HG02588 (cell line): ENCODE measurements around the gene ARHGAP28.

ENCODE experiments used
- ATAC-seq: cut with Tn5 transposase; IDR thresholded peaks from one replicate; pipeline ENCODE4 v1.9.1; 2021; ENCODE audit warnings: mild to moderate bottlenecking, moderate library complexity; ENCODE audit not compliant: unreplicated experiment

ARHGAP28 gene, protein sequence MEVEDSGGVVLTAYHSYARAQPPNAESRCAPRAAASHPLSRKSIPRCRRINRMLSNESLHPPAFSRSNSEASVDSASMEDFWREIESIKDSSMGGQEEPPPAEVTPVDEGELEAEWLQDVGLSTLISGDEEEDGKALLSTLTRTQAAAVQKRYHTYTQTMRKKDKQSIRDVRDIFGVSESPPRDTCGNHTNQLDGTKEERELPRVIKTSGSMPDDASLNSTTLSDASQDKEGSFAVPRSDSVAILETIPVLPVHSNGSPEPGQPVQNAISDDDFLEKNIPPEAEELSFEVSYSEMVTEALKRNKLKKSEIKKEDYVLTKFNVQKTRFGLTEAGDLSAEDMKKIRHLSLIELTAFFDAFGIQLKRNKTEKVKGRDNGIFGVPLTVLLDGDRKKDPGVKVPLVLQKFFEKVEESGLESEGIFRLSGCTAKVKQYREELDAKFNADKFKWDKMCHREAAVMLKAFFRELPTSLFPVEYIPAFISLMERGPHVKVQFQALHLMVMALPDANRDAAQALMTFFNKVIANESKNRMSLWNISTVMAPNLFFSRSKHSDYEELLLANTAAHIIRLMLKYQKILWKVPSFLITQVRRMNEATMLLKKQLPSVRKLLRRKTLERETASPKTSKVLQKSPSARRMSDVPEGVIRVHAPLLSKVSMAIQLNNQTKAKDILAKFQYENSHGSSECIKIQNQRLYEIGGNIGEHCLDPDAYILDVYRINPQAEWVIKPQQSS

DNA sequence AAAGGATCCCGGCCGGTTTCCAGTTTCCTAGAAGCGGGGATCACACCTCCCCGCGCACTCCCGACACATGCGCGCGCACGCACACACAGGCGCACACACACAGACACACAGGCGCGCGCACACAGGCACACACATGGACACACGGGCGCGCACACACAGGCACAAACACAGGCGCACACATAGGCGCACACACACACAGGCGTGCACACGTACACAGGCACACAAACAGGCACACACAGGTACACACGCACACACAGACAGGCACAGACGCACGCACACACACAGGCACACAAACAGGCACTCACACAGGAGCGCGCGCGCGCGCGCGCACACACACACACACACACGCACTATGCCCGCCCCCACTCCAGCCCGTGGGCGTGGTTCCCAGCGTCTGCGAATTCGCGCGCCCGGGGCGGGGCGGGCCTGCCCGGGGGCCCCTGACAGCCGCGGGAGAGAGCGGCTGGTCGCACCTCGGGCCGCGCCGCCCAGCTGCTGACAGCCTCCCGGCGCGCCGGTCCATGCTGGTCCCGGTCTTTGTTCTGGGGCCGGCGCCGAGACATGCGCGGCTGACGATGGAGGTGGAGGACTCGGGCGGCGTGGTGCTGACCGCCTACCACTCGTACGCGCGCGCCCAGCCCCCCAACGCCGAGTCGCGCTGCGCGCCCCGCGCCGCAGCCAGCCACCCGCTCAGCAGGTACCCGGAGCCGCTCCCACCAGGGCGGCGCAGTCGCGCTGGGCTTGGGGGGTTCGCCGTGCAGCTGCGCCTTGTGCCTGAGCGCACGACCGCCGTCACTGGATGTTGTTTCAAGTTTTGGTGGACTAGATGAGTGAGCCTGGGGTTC lies at the start of gene ARHGAP28:
Gene ARHGAP28, plus strand, starts transcription at position 470 of the 845 bp plus-strand sequence. Its CDS starts 106 bp downstream, at position 576.
- ATAC-seq = peak; percentile 77

GRCh38 chr18:6681331-6681875 lies 48.1 kb upstream of the ARHGAP28 start:
- no peak for ATAC-seq

GRCh38 chr18:6682437-6683111 lies 46.9 kb upstream of the ARHGAP28 start:
- ATAC-seq = no peak

DNA sequence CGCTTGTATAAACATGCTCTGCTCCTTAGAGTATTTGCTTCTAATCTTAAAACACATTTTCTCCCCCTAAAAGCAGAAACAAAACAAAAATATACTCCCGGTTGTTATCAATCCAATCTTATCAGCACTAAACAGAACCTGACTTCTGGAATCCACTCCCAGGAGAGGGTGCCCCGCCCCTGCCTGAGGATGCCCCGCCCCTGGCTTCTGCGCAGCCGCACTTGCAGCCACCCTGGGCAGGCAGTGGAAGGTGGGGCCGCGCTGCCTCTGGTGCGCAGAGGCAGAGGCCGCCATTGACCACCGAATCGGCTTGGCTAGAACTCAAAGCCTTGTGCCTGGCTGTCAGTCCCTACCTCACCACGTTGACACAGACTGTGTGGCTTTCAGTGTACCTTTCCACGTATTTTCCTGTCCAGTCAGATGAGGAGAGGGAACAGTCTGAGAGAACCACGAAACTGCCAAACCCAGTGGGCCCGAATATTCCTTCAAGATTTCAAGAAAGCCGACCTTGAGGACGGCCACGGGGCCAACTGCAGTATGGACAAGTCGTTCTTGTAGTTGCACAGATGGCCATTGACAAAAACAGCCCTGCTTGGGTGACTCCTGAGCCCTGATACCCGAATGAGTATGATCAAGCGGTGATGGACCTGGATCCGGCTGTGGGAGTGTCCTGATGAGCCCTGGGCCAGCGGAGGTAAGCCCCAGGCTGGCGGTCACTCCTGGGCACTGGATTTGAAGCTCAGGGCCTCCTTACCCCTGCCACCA lies 46.2 kb upstream of the ARHGAP28 start:
- ATAC-seq = no peak

GRCh38 chr18:6687676-6688075 lies 41.8 kb upstream of the ARHGAP28 start:
- ATAC-seq = no peak

- ATAC-seq = no peak
Observed at GRCh38 chr18:6708890-6709289, 20.6 kb upstream of the ARHGAP28 start.

GRCh38 chr18:6711467-6711866 lies 18.0 kb upstream of the ARHGAP28 start:
- no peak for ATAC-seq

GRCh38 chr18:6712401-6712800 lies 17.1 kb upstream of the ARHGAP28 start:
- ATAC-seq = no peak

DNA sequence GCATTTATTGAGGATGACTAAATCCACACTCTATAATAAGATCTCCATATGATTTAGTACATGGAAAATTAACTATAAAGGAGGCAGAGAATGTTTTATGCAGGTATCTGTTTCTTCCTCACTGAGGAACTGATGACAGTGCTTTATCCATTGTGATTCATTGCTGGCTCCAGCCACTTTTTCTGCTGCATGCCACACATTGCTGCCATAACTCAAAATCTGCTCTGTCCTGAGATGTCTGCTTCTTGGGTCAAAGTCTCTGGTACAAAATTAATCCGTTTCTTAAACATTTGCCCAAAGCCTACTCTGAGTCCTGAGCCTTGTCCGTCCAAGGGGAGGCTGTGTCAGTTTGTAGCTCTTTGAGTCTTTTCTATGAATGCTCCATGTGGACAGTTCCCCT lies 15.5 kb upstream of the ARHGAP28 start:
- no peak for ATAC-seq

- ATAC-seq = no peak
Observed at GRCh38 chr18:6718267-6718666, 11.2 kb upstream of the ARHGAP28 start.

- ATAC-seq = no peak
Observed at GRCh38 chr18:6719098-6719846, 10.2 kb upstream of the ARHGAP28 start.

DNA sequence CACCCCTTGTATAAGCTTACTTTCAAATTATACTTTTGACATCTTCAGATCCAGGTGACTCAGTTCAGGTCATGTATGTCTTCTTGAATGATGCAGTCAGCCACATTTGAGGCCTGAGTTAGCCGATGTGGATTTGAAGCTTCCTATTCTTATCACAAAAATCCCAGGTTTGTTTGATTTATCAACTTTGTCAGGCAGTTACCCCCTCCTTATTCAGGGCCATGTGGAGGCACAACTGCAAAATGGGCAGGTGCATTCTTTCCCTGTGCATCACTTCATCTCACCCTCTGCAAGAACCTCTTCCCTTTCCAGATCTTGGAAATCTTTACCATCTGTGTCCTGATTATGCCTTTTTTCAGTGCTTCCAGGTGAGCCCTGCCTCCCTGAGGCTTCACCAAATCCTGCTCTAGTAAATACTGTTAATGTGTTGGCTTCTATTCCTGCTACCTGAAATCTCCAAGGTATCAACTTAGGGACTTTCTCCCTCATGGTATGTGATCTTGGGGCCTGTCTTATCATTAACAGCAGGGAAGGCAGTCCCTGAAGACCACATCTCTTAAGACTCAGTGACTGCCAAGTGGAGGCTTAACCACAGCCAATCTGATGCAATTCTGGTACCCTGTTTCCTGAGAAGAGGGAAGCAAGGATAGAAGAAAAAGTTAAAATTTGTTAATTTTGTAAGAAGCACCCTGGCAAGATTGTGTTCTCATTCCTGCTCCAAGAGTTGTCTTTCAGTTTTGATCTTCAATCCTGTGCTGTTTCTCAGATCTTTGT lies 9.4 kb upstream of the ARHGAP28 start:
- ATAC-seq = no peak

DNA sequence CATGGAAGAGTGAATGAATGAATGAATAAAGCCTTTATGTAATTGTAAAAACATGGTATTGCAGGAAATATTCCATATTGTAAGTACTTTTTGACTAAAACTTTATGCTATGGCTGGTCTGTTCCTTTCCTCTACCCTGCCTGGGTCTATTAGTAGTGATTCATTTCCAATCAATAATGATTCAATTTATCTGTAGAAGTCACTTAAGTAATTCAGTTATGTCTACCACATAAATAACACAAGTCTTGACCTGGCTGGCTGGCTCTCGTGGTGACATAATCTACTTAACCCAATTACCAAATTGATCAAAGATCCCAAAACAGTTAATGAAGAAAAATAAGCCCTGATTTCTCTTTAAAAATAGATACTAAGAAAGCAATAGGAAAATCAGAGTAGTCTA lies 7.8 kb upstream of the ARHGAP28 start:
- no peak for ATAC-seq

- ATAC-seq = no peak
Observed at GRCh38 chr18:6722690-6723089, 6.8 kb upstream of the ARHGAP28 start.

DNA sequence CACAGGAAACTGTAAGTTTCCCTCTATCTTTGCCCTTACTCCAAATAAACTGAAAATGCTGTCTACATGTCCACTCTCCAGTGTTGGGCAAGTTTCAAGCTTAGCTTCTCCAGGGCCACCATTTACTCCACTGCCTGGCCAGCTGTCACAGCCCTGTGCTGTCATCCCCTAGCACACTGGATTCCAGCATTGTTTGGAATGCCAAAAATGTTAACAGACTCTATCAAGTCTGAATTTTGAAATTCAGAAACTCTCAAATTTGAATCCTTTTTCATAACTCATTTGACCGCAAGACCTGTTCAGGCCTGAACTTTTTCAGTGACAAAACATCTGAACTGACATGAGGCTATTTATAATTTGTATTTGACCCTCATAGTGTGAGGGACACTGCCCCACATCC lies 5.2 kb upstream of the ARHGAP28 start:
- no peak for ATAC-seq

GRCh38 chr18:6728331-6728730 lies 1.2 kb upstream of the ARHGAP28 start:
- ATAC-seq = no peak

DNA sequence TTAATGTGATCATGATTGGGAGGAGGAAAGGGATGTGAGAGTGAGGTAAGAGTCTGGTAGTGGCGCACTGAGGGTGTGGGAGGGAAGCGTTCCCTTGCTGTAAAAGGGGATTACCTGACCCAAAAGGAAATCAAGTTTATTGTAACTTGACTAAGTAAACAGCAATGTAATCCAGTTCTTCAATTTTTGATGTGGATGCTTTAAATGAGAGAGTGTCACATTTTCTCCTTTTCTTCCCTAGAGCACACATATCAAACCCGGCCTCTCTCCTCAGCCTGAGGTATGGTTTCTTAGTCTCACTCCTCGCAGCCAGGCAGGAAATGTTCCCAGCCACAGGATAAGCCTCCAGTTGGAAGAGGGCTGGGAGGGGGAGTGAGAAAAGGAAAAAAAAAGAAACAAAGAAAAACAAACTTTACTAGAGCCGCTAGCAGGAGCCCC lies 688 bp upstream of the ARHGAP28 start:
- ATAC-seq = no peak
